Peyer's patch (tissue), 4 donors: Measurements from ENCODE around the gene RAD51B. TPM values are rescaled to one million over a fixed set of nuclear protein-coding genes. Genes with fewer than 3 reads are reported as not detected.

ENCODE experiments used
- DNase-seq, 3 donors: peaks; one replicate each; pipeline ENCODE4 v3.0.0-alpha.2; 2017 to 2019
- H3K27ac ChIP-seq, 4 donors: fragments of 200-600 bp; sonication (generic); one replicate each; pipeline ENCODE4 v1.5.1; 2016 to 2019
- H3K27me3 ChIP-seq, 2 donors: fragments of 200-600 bp; sonication (generic); one replicate each; pipeline ENCODE4 v1.5.1; 2019
- H3K36me3 ChIP-seq, 3 donors: fragments of 200-600 bp; sonication (generic); one replicate each; pipeline ENCODE4 v1.5.1; 2016 to 2019
- H3K4me1 ChIP-seq, 4 donors: fragments of 200-600 bp; sonication (generic); one replicate each; pipeline ENCODE4 v1.5.1; 2016 to 2019
- H3K4me3 ChIP-seq, 4 donors: fragments of 200-600 bp; sonication (generic); 1 replicate in 3 of 4; 2 replicates in 1 of 4; pipeline ENCODE4 v1.5.1; 2016 to 2019; ENCODE audit warnings: mild to moderate bottlenecking in 1 of 4
- H3K9me3 ChIP-seq, 4 donors: fragments of 200-600 bp; sonication (generic); one replicate each; pipeline ENCODE4 v1.5.1; 2016 to 2019; ENCODE audit warnings: mild to moderate bottlenecking in 1 of 4
- POLR2A ChIP-seq, 2 donors: fragments of 450-650 bp; IDR thresholded peaks; one replicate each; pipeline ENCODE4 v1.5.1; 2017; ENCODE audit warnings: antibody characterized with exemption in 2 of 2, mild to moderate bottlenecking in 2 of 2, moderate library complexity in 2 of 2
- total RNA-seq, 4 donors: library from RNA; depleted of rRNA; stranded (reverse); fragments of >200 nt; gene quantifications; one replicate each; pipeline ENCODE4 v1.1.0, GENCODE V29; 2016
- TF ChIP-seq, protein P1 (sequence below), 6 experiments: fragments of 450-650 bp in 4 of 6; fragments of 200-600 bp in 2 of 6; sonication (generic) in 1 of 6; IDR thresholded peaks; one replicate each; pipeline ENCODE4 v1.5.1; 2017 to 2019; ENCODE audit warnings: antibody characterized with exemption in 6 of 6, mild to moderate bottlenecking in 3 of 6, moderate library complexity in 1 of 6

The RAD51B gene
- total RNA-seq, 4 donors from 2014 or later: 12.6 to 103 (median 33.1) TPM

DNA sequence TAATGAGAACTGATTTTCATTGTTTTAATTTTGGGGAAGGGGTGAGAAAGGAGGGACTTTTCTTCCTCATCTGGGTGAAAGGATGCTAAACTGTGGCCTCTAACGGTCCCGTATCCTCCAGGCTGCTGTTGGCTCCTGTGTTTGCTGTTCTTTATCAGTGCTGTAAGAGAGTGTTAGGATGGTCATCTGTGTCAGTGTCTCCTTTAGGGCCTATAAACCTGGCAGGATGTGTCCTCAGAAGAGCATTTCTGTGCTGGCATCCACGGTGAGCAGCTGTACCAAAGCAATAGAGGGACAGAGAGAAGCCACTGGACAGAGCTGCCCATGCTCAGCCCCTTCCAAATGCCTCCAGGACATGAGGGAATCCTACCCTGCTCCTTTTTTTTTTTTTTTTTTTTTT is 720.2 kb downstream of the RAD51B start:
- Histone ChIP-seq H3K9me3 (no peaks in the 10 kb centered on the region), H3K27ac (peak overlapping the region in 1 of 4 donors; percentile 25), H3K4me3 (no peak overlapping the region), H3K36me3 (no peaks in the 10 kb centered on the region), H3K4me1 (no peaks in the 10 kb centered on the region), H3K27me3 (no peaks in the 10 kb centered on the region)
- no peak for DNase-seq
- no peak for TF ChIP-seq POLR2A (IDR thresholded peaks at IDR 0.05)

DNA sequence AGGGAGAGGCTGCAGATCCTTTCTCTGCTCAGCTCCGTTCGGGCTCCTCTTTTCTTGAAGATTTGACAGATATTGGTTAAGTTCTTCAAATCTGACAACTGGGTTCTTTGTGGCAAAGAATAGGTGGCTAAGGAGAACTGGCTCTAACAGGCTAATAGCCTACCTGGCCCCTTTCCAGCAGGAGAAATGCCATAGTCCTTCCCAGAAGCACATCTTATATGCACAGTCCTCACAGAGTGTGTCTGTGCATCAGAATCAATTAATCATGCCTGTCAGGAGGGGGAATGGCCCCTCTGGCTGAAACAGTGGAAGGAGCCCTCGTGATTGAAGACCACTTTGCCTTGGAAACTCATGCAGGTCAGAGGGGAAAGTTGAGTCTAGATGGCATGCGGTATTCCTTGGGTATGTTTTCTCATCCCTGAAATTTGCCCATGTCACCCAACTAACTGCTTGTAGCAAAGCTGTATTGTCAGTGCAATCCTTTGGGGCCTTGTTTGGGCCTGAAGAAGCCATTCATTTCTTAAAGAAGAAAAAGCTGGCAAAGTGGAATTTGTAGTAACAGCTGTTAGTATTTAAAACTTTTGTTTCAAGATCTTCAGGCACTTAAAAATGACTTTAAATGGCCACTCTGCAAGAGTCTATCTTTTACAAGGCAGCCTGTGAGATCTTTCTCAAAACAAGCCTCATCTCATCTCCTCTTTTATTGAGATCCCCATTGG is 721.8 kb downstream of the RAD51B start:
- no peaks in the 10 kb centered on the region for H3K4me1 ChIP-seq
- DNase-seq: no peak
- TF ChIP-seq POLR2A (IDR thresholded peaks at IDR 0.05): no peak
- TF ChIP-seq, protein P1, sequence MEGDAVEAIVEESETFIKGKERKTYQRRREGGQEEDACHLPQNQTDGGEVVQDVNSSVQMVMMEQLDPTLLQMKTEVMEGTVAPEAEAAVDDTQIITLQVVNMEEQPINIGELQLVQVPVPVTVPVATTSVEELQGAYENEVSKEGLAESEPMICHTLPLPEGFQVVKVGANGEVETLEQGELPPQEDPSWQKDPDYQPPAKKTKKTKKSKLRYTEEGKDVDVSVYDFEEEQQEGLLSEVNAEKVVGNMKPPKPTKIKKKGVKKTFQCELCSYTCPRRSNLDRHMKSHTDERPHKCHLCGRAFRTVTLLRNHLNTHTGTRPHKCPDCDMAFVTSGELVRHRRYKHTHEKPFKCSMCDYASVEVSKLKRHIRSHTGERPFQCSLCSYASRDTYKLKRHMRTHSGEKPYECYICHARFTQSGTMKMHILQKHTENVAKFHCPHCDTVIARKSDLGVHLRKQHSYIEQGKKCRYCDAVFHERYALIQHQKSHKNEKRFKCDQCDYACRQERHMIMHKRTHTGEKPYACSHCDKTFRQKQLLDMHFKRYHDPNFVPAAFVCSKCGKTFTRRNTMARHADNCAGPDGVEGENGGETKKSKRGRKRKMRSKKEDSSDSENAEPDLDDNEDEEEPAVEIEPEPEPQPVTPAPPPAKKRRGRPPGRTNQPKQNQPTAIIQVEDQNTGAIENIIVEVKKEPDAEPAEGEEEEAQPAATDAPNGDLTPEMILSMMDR (IDR thresholded peaks at IDR 0.05): no peak
- H3K4me3 ChIP-seq: no peak overlapping the region
- H3K27ac ChIP-seq: no peak overlapping the region
- H3K9me3 ChIP-seq: no peaks in the 10 kb centered on the region
- H3K36me3 ChIP-seq: no peaks in the 10 kb centered on the region
- no peaks in the 10 kb centered on the region for H3K27me3 ChIP-seq

DNA sequence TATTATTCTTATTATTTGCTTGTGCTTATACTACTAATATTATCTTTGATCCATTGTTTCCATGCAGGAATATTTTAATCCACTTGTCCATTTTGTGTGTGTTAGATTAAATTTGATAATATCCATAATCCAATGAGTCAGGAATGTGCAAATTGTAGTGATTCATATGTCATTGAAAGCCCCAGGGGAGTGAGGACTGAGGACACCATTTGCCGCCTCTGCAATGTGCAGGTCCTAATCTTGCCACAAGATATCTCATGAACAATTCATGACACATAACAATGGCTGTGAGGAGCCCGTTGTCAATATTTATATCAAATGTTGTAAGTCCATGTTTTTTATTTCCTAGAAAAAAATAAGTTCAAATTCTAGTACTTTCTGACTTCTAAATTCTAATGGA is 722.8 kb downstream of the RAD51B start:
- TF ChIP-seq, protein P1 (IDR thresholded peaks at IDR 0.05): no peak
- no peak for TF ChIP-seq POLR2A (IDR thresholded peaks at IDR 0.05)
- peaks cover 0 to 4% (median 0%) of the 10 kb centered on the region in 4 donors for H3K4me1 ChIP-seq
- H3K36me3 ChIP-seq: no peaks in the 10 kb centered on the region
- H3K4me3 ChIP-seq: no peak overlapping the region
- H3K27ac ChIP-seq: no peak overlapping the region
- H3K9me3 ChIP-seq: no peaks in the 10 kb centered on the region
- DNase-seq: no peak
- H3K27me3 ChIP-seq: no peaks in the 10 kb centered on the region

DNA sequence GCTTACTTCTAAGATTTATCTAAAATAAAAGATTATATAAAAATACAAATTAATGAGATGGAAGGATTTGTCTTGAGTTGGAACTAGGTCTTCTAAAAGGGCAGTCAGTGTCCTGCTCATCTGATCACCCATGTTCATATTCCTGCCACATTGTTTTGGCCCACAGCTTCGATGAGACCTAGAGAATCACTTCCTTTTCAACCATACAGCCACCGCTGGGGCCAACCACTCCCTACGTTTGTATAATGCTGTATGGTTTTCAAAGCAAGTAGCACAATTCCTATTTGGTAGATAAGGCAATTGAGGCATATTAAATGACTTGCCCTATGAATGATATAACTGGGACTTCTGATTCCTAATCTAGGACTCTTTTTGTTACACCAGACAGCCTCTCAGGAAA is 723.9 kb downstream of the RAD51B start:
- no peak overlapping the region for H3K4me3 ChIP-seq
- H3K4me1 ChIP-seq: peaks cover 0 to 7% (median 0%) of the 10 kb centered on the region in 4 donors
- no peak for DNase-seq
- H3K9me3 ChIP-seq: no peaks in the 10 kb centered on the region
- peak overlapping the region in 3 of 4 donors; percentile 3 to 95 (median 63) for H3K27ac ChIP-seq
- no peaks in the 10 kb centered on the region for H3K27me3 ChIP-seq
- no peaks in the 10 kb centered on the region for H3K36me3 ChIP-seq
- TF ChIP-seq, protein P1 (IDR thresholded peaks at IDR 0.05): no peak
- no peak for TF ChIP-seq POLR2A (IDR thresholded peaks at IDR 0.05)

DNA sequence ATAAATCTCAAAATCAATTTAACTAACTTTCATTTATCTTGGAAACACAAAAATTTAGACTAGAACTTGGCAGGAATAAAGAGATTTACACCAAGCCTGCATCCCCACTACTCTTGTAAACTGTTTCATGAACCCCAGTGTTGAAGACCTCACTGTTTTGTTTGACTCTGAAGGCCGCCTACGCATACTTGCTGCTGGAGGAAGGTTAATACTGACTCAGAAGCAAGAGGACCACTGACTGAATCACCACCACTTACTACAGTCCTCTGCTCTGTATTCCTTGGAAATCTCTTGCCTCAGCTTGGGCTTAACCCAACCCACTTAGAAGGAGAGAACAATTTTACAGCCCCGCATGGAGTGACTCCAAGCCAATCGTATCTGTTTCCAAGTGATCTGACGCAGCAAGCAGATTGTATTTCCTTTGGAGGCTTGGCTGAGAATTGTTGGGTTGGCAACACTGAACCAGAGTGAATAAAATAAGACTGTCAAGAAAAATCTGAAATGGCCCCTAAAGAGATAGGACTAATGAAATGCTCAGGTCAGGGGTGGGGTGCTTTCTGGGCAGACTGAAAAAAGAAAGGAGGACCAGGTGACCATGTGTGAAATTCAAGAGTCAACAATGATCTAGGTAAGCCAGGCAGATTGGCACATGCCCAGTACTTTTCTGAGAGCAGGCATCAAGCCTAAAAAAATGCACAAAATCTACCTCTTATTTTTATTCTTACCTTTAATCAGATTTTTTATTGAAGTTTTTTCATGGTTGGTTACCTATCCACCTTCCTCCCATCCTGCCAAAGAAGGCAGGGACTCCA is 724.7 kb downstream of the RAD51B start:
- H3K4me3 ChIP-seq: no peak overlapping the region
- peaks cover 0 to 13% (median 0%) of the 10 kb centered on the region in 4 donors for H3K4me1 ChIP-seq
- H3K9me3 ChIP-seq: no peaks in the 10 kb centered on the region
- peak overlapping the region; percentile 3 to 95 (median 62) for H3K27ac ChIP-seq
- TF ChIP-seq, protein P1 (IDR thresholded peaks at IDR 0.05): no peak
- TF ChIP-seq POLR2A (IDR thresholded peaks at IDR 0.05): no peak
- no peaks in the 10 kb centered on the region for H3K27me3 ChIP-seq
- DNase-seq: peak in 1 of 3 donors; percentile 71
- no peaks in the 10 kb centered on the region for H3K36me3 ChIP-seq

DNA sequence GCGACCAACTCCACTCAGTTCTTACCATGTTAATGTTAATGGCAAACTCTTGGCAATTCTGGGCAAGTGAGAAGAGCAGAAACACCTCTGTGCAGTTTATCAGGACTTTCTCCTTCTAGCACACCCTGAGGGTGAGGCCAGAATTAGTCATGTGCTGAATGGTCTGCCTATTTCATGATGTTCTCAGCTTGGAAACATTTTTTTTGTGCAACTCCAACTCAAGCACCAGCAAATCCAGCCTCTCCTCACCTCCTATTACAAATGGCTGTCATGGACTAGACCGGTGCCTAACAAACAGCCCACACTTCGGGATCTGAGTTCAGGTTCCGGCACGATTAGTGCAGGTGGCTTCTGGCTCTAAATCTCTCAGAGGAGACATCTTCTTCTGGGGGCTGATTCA is 727.3 kb downstream of the RAD51B start:
- Histone ChIP-seq H3K4me3 (no peak overlapping the region), H3K27ac (peak overlapping the region; percentile 52 to 95 (median 78)), H3K4me1 (peaks cover 0 to 19% (median 0%) of the 10 kb centered on the region in 4 donors), H3K36me3 (no peaks in the 10 kb centered on the region), H3K9me3 (no peaks in the 10 kb centered on the region), H3K27me3 (no peaks in the 10 kb centered on the region)
- TF ChIP-seq, protein P1 (IDR thresholded peaks at IDR 0.05): no peak
- no peak for TF ChIP-seq POLR2A (IDR thresholded peaks at IDR 0.05)
- DNase-seq: no peak
